Sigmoid colon (tissue), 7 donors: ENCODE data around the gene MAPKAP1. TPM values are rescaled to one million over a fixed set of nuclear protein-coding genes. Genes with fewer than 3 reads are reported as not detected.

ENCODE experiments used
- DNase-seq: peaks from one replicate; pipeline ENCODE4 v3.0.0-alpha.2; 2019
- H3K27ac ChIP-seq, 4 donors: fragments of 200-600 bp; sonication (generic); one replicate each; pipeline ENCODE4 v1.5.1; 2016 to 2019; ENCODE audit warnings: mild to moderate bottlenecking in 1 of 4
- H3K27me3 ChIP-seq, 3 donors: fragments of 200-600 bp; sonication (generic); one replicate each; pipeline ENCODE4 v1.5.1; 2019; ENCODE audit warnings: mild to moderate bottlenecking in 1 of 3
- H3K36me3 ChIP-seq, 4 donors: fragments of 200-600 bp; sonication (generic); one replicate each; pipeline ENCODE4 v1.5.1; 2016 to 2019
- H3K4me1 ChIP-seq, 4 donors: fragments of 200-600 bp; sonication (generic); one replicate each; pipeline ENCODE4 v1.5.1; 2017 to 2019
- H3K4me3 ChIP-seq, 4 donors: fragments of 200-600 bp; sonication (generic); one replicate each; pipeline ENCODE4 v1.5.1; 2017 to 2019; ENCODE audit warnings: mild to moderate bottlenecking in 2 of 4, moderate library complexity in 1 of 4
- H3K9me3 ChIP-seq, 4 donors: fragments of 200-600 bp in 3 of 4; sonication (generic) in 3 of 4; one replicate each; pipeline versions ENCODE4 v1.5.1 to v1.6.1; 2013 to 2019
- CTCF ChIP-seq, 4 experiments: fragments of 450-650 bp in 3 of 4; fragments of 200-600 bp in 1 of 4; IDR thresholded peaks; one replicate each; pipeline ENCODE4 v1.5.1; 2016 to 2019; ENCODE audit warnings: antibody characterized with exemption in 4 of 4, mild to moderate bottlenecking in 3 of 4, moderate library complexity in 2 of 4
- EP300 ChIP-seq, 4 donors: sonication (generic); formaldehyde crosslinking; IDR thresholded peaks; one replicate each; pipeline ENCODE4 v1.6.1; 2017; ENCODE audit warnings: antibody characterized with exemption in 4 of 4
- POLR2A ChIP-seq, 2 donors: fragments of 450-650 bp; IDR thresholded peaks; one replicate each; pipeline ENCODE4 v1.6.1; 2016; ENCODE audit warnings: antibody characterized with exemption in 2 of 2, mild to moderate bottlenecking in 2 of 2, moderate library complexity in 2 of 2
- POLR2AphosphoS5 ChIP-seq, 4 donors: sonication (generic); formaldehyde crosslinking; IDR thresholded peaks; one replicate each; pipeline ENCODE4 v1.6.1; 2017; ENCODE audit warnings: antibody characterized with exemption in 4 of 4
- WGBS, 2 donors: extraction: QIAGEN DNeasy Blood & Tissue Kit; methylation state at CpG; one replicate each; pipeline ENCODE4 v1.1.7; 2013; 5-methylcytosine and 5-hydroxymethylcytosine counted together
- intact Hi-C: fragments of 100-400 bp; cut with DNase I; formaldehyde crosslinking; loops from one replicate; pipeline ENCODE4 v1.15.1; 2023
- polyA plus RNA-seq, 3 donors: library from polyadenylated mRNA; stranded (reverse); fragments of 200-250 nt; gene quantifications; one replicate each; pipeline ENCODE4 v1.2.3, GENCODE V29; 2013
- total RNA-seq, 4 donors: library from RNA; depleted of rRNA; stranded (reverse); fragments of >200 nt; gene quantifications; one replicate each; pipeline ENCODE4 v1.1.0, GENCODE V29; 2016
- donor health status: healthy with polysubstance abuse.
- donor health status: Bipolar disorder and iron deficiency.
- donor health status: healthy.

MAPKAP1 gene
- total and polyA plus RNA-seq, 7 donors, result 37.2 to 155 (median 84.3) TPM

- Histone ChIP-seq H3K4me1 (peaks cover 0 to 13% (median 8%) of the 10 kb centered on the region in 4 donors), H3K27me3 (no peaks in the 10 kb centered on the region), H3K36me3 (no peaks in the 10 kb centered on the region), H3K9me3 (no peaks in the 10 kb centered on the region), H3K4me3 (peak overlapping the region; percentile 47 to 94 (median 80)), H3K27ac (peak overlapping the region; percentile 88 to 94 (median 92))
- intact Hi-C loops, result loop anchor here (2.0 to 5.0 kb wide), 7 partner anchors 39 to 482 kb away; partner anchors contain the start of gene MAPKAP1
- TF ChIP-seq POLR2AphosphoS5 (IDR thresholded peaks at IDR 0.05) (no peak), CTCF (IDR thresholded peaks at IDR 0.05) (no peak), EP300 (IDR thresholded peaks at IDR 0.05) (no peak), POLR2A (IDR thresholded peaks at IDR 0.05) (no peak)
- DNase-seq, result peak; percentile 64
- 6 to 26% methylated on average over 6 of the region's 6 CpGs for WGBS, 2 donors
These were observed 38.6 kb upstream of the MAPKAP1 start for GRCh38 chr9:125745682-125746016.

- no peak for TF ChIP-seq EP300 (IDR thresholded peaks at IDR 0.05)
- TF ChIP-seq CTCF (IDR thresholded peaks at IDR 0.05), result no peak
- TF ChIP-seq POLR2A (IDR thresholded peaks at IDR 0.05), result no peak
- TF ChIP-seq POLR2AphosphoS5 (IDR thresholded peaks at IDR 0.05), result no peak
- peak overlapping the region in 2 of 4 donors; percentile 88 to 90 for H3K27ac ChIP-seq
These were observed 38.0 kb upstream of the MAPKAP1 start for GRCh38 chr9:125745018-125745417.

GRCh38 chr9:125744616-125745015 is 37.6 kb upstream of the MAPKAP1 start:
- no peak for TF ChIP-seq EP300 (IDR thresholded peaks at IDR 0.05)
- no peak for TF ChIP-seq CTCF (IDR thresholded peaks at IDR 0.05)
- TF ChIP-seq POLR2A (IDR thresholded peaks at IDR 0.05), result no peak
- TF ChIP-seq POLR2AphosphoS5 (IDR thresholded peaks at IDR 0.05), result no peak
- no peaks in the 10 kb centered on the region for H3K36me3 ChIP-seq
- H3K27ac ChIP-seq, result peak overlapping the region in 2 of 4 donors; percentile 88 to 90
- intact Hi-C loops, result loop anchor here (5.0 kb wide), 4 partner anchors 78 to 483 kb away; no protein-coding TSS in a partner anchor
- 74 to 87% methylated on average over 5 of the region's 5 CpGs for WGBS, 2 donors
- H3K27me3 ChIP-seq, result no peaks in the 10 kb centered on the region
- no peaks in the 10 kb centered on the region for H3K9me3 ChIP-seq
- no peak for DNase-seq
- H3K4me1 ChIP-seq, result peaks cover 0 to 13% (median 8%) of the 10 kb centered on the region in 4 donors
- no peak overlapping the region for H3K4me3 ChIP-seq

More at GRCh38 chr9:125745018-125745417, 38.0 kb upstream of the MAPKAP1 start:
- Histone ChIP-seq H3K36me3 (no peaks in the 10 kb centered on the region), H3K9me3 (no peaks in the 10 kb centered on the region), H3K4me3 (peak overlapping the region in 2 of 4 donors; percentile 86 to 94), H3K4me1 (peaks cover 0 to 13% (median 8%) of the 10 kb centered on the region in 4 donors), H3K27me3 (no peaks in the 10 kb centered on the region)
- no peak for DNase-seq
- intact Hi-C loops, result loop anchor here (5.0 kb wide), 4 partner anchors 77 to 482 kb away; no protein-coding TSS in a partner anchor
- WGBS, 2 donors, result 21 to 36% methylated on average over 1 of the region's 1 CpG

- Histone ChIP-seq H3K4me1 (peaks cover 0 to 13% (median 8%) of the 10 kb centered on the region in 4 donors), H3K9me3 (no peaks in the 10 kb centered on the region), H3K4me3 (no peak overlapping the region), H3K36me3 (no peaks in the 10 kb centered on the region), H3K27me3 (no peaks in the 10 kb centered on the region), H3K27ac (no peak overlapping the region)
- intact Hi-C loops, result no loop called here
- no peak for DNase-seq
- TF ChIP-seq POLR2AphosphoS5 (IDR thresholded peaks at IDR 0.05) (no peak), EP300 (IDR thresholded peaks at IDR 0.05) (no peak), POLR2A (IDR thresholded peaks at IDR 0.05) (no peak), CTCF (IDR thresholded peaks at IDR 0.05) (no peak)
- WGBS, 2 donors, result 34 to 63% methylated on average over 5 of the region's 5 CpGs
These were observed 36.8 kb upstream of the MAPKAP1 start for GRCh38 chr9:125743682-125744428.
